ENCODE measurements around the gene UBE3C.

UBE3C gene

DNA sequence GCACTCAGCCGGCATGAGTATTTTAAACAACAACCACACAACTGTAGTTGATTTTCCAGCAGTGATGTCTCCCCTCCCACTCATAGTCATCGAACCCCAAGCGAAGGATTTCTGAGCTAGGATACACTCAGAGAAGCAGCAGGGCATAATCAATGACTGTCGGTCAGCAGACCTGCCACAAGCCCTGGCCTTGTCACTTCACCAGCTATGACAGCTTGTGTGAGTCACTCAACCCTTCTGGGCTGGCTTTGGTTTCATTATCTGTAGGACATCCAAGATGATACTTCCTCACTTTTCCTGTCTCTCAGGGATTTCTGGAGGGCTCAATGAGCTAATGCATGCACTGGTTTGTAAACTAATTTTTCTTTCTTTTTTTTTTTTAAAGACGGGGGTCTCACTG, 22.0 kb upstream of the UBE3C start:
- peaks cover 10% of the 10 kb centered on the region for H3K9me3 ChIP-seq (ENCODE audit: low read length)
- H3K36me3 ChIP-seq (ENCODE audit: insufficient read depth, low read length) = peaks cover 7% of the 10 kb centered on the region; the same call in 1 of the 2 replicates
- H2AFZ ChIP-seq (ENCODE audit: low read length) = no peak overlapping the region
- no peaks in the 10 kb centered on the region for H3K4me1 ChIP-seq (ENCODE audit: insufficient read depth, low read length, severe bottlenecking)
- H3K79me2 ChIP-seq (ENCODE audit: insufficient read depth, low read length) = no peaks in the 10 kb centered on the region
- TF ChIP-seq EZH2 (IDR thresholded peaks at IDR 0.05; ENCODE audit: borderline replicate concordance, low read length) = no peak
- TF ChIP-seq, protein P1, sequence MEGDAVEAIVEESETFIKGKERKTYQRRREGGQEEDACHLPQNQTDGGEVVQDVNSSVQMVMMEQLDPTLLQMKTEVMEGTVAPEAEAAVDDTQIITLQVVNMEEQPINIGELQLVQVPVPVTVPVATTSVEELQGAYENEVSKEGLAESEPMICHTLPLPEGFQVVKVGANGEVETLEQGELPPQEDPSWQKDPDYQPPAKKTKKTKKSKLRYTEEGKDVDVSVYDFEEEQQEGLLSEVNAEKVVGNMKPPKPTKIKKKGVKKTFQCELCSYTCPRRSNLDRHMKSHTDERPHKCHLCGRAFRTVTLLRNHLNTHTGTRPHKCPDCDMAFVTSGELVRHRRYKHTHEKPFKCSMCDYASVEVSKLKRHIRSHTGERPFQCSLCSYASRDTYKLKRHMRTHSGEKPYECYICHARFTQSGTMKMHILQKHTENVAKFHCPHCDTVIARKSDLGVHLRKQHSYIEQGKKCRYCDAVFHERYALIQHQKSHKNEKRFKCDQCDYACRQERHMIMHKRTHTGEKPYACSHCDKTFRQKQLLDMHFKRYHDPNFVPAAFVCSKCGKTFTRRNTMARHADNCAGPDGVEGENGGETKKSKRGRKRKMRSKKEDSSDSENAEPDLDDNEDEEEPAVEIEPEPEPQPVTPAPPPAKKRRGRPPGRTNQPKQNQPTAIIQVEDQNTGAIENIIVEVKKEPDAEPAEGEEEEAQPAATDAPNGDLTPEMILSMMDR (IDR thresholded peaks at IDR 0.05; ENCODE audit: low read length) = no peak
- no peaks in the 10 kb centered on the region for H3F3A ChIP-seq (ENCODE audit: insufficient read depth, low read length)
- H4K20me1 ChIP-seq (ENCODE audit: insufficient read depth, low read length) = no peaks in the 10 kb centered on the region
- no peak overlapping the region for H3K4me3 ChIP-seq (ENCODE audit: low read depth, low read length, poor library complexity, severe bottlenecking)
- H3K27ac ChIP-seq (ENCODE audit: low read depth, low read length, poor library complexity, severe bottlenecking) = no peak overlapping the region
- H3K27me3 ChIP-seq (ENCODE audit: insufficient read depth, low read length) = peaks cover 32% of the 10 kb centered on the region
- no peak overlapping the region for H3K4me2 ChIP-seq (ENCODE audit: low read length)
- H3K9ac ChIP-seq (ENCODE audit: low read length) = no peak overlapping the region
- H3K9me2 ChIP-seq (ENCODE audit: low read depth, low read length) = no peaks in the 10 kb centered on the region

DNA sequence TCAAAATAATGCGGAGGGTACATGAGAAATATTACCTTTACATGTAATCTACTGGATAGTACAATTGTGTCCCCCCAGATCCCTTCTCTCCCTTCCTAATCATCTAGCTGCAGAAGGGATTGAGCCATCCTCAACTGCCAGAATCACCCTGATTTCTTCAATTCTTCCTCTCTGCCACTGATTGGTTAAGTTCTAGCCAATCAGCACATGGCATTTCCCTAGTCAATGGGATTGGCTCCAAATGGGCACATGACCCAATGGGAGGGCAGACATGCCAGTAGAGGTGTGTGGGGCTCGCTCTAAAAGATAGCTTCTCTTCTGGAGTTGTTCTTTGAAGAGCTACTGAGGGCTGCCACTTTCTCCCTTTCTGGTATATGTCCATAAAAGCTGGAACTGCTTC, 20.9 kb upstream of the UBE3C start:
- Histone ChIP-seq H3K27me3 (ENCODE audit: insufficient read depth, low read length) (peaks cover 28% of the 10 kb centered on the region), H2AFZ (ENCODE audit: low read length) (no peak overlapping the region), H4K20me1 (ENCODE audit: insufficient read depth, low read length) (no peaks in the 10 kb centered on the region), H3K4me3 (ENCODE audit: low read depth, low read length, poor library complexity, severe bottlenecking) (no peak overlapping the region), H3K4me1 (ENCODE audit: insufficient read depth, low read length, severe bottlenecking) (no peaks in the 10 kb centered on the region), H3K27ac (ENCODE audit: low read depth, low read length, poor library complexity, severe bottlenecking) (no peak overlapping the region), H3K9me2 (ENCODE audit: low read depth, low read length) (no peaks in the 10 kb centered on the region), H3F3A (ENCODE audit: insufficient read depth, low read length) (no peaks in the 10 kb centered on the region), H3K36me3 (ENCODE audit: insufficient read depth, low read length) (peaks cover 7% of the 10 kb centered on the region; the same call in 1 of the 2 replicates), H3K4me2 (ENCODE audit: low read length) (no peak overlapping the region), H3K79me2 (ENCODE audit: insufficient read depth, low read length) (no peaks in the 10 kb centered on the region), H3K9me3 (ENCODE audit: low read length) (peaks cover 10% of the 10 kb centered on the region), H3K9ac (ENCODE audit: low read length) (no peak overlapping the region)
- no peak for TF ChIP-seq EZH2 (IDR thresholded peaks at IDR 0.05; ENCODE audit: borderline replicate concordance, low read length)
- TF ChIP-seq, protein P1 (IDR thresholded peaks at IDR 0.05; ENCODE audit: low read length) = no peak

DNA sequence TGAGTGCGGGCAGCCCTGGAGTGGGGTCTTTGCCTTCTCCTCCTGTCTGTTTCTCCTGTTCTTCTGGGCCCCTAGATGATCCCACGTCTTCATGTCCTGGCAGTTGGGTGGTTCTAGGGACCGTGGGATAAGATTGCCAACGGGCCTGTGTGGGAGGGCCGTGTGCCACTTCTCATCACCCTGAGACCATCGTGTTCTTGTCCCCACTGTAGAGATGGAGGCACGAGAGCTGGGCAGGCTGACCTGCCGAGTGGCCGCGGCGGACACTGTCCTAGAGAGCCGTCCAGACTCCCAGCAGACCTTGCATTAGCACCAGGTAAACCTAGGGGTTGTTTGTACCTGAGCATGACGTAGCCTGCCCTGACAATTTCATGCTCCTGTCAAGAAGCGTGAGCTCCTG, 18.5 kb upstream of the UBE3C start:
- Histone ChIP-seq H3K36me3 (ENCODE audit: insufficient read depth, low read length) (peaks cover 7% of the 10 kb centered on the region; the same call in 1 of the 2 replicates), H3K4me2 (ENCODE audit: low read length) (no peak overlapping the region), H3F3A (ENCODE audit: insufficient read depth, low read length) (no peaks in the 10 kb centered on the region), H3K79me2 (ENCODE audit: insufficient read depth, low read length) (no peaks in the 10 kb centered on the region), H3K27ac (ENCODE audit: low read depth, low read length, poor library complexity, severe bottlenecking) (no peak overlapping the region), H3K27me3 (ENCODE audit: insufficient read depth, low read length) (peaks cover 13% of the 10 kb centered on the region; the same call in 1 of the 2 replicates), H4K20me1 (ENCODE audit: insufficient read depth, low read length) (no peaks in the 10 kb centered on the region), H3K9ac (ENCODE audit: low read length) (no peak overlapping the region), H3K9me3 (ENCODE audit: low read length) (peaks cover 10% of the 10 kb centered on the region), H3K4me3 (ENCODE audit: low read depth, low read length, poor library complexity, severe bottlenecking) (no peak overlapping the region), H2AFZ (ENCODE audit: low read length) (no peak overlapping the region), H3K9me2 (ENCODE audit: low read depth, low read length) (no peaks in the 10 kb centered on the region), H3K4me1 (ENCODE audit: insufficient read depth, low read length, severe bottlenecking) (no peaks in the 10 kb centered on the region)
- no peak for TF ChIP-seq EZH2 (IDR thresholded peaks at IDR 0.05; ENCODE audit: borderline replicate concordance, low read length)
- TF ChIP-seq, protein P1 (IDR thresholded peaks at IDR 0.05; ENCODE audit: low read length) = no peak

Data from OCI-LY1 (cell line).